Right lobe of liver (tissue), 4 donors: ENCODE data around the gene SLC6A16.

Source experiments
- CTCF ChIP-seq, 4 donors: fragments of 200-600 bp in 3 of 4; fragments of 450-650 bp in 1 of 4; IDR thresholded peaks; one replicate each; pipeline versions ENCODE4 v1.5.1 to v1.8.0; 2016 to 2022; ENCODE audit warnings: antibody characterized with exemption in 4 of 4, mild to moderate bottlenecking in 2 of 4
- POLR2A ChIP-seq: fragments of 450-650 bp; IDR thresholded peaks from one replicate; pipeline ENCODE4 v1.6.1; 2017; ENCODE audit warnings: antibody characterized with exemption, mild to moderate bottlenecking
- donor health status: DM: no; HTN: no; CAD: no.
- donor health status: DM: no; HTN: no; CAD: no.
- donor health status: DM: no; HTN: yes; CAD: no.

- no peak for TF ChIP-seq CTCF (IDR thresholded peaks at IDR 0.05)
- no peak for TF ChIP-seq POLR2A
These were observed at the start of gene SLC6A16 for GRCh38 chr19:49324801-49325576.
